ENCODE measurements around the gene NIPBL. TPM values are rescaled to one million over a fixed set of nuclear protein-coding genes. Genes with fewer than 3 reads are reported as not detected.

Gene NIPBL
- total and polyA plus RNA-seq, 2 experiments from 2014 or later, result 18.5 to 35.0 TPM

- Histone ChIP-seq H3K4me3 (no peak overlapping the region), H3K79me2 (no peaks in the 10 kb centered on the region), H4K20me1 (ENCODE audit: insufficient read depth, poor library complexity, severe bottlenecking) (no peaks in the 10 kb centered on the region), H3K4me1 (ENCODE audit: insufficient read depth) (no peaks in the 10 kb centered on the region), H3K9me2 (replicated peaks; ENCODE audit: insufficient read depth) (no peaks in the 10 kb centered on the region), H2AFZ (no peak overlapping the region), H3K36me3 (replicated peaks; ENCODE audit: insufficient read depth, low read depth) (no peaks in the 10 kb centered on the region), H3K9me3 (ENCODE audit: low read depth) (no peaks in the 10 kb centered on the region), H3K27ac (no peak overlapping the region), H3K4me2 (no peak overlapping the region), H3K27me3 (no peaks in the 10 kb centered on the region)
- 92% methylated on average over 1 of the region's 1 CpG for WGBS (ENCODE audit: low lambda C conversion rate, missing lambda C conversion rate)
- no peak for TF ChIP-seq CTCF (IDR thresholded peaks at IDR 0.05; ENCODE audit: poor library complexity)
- TF ChIP-seq EZH2phosphoT487 (IDR thresholded peaks at IDR 0.05; ENCODE audit: low read depth, severe bottlenecking, unreplicated experiment), result no peak
- no peak for TF ChIP-seq EZH2 (IDR thresholded peaks at IDR 0.05; ENCODE audit: borderline replicate concordance)
- no peak for DNase-seq (ENCODE audit: low spot score)
Measured at GRCh38 chr5:37055383-37055990, 178.9 kb downstream of the NIPBL start.

DNA sequence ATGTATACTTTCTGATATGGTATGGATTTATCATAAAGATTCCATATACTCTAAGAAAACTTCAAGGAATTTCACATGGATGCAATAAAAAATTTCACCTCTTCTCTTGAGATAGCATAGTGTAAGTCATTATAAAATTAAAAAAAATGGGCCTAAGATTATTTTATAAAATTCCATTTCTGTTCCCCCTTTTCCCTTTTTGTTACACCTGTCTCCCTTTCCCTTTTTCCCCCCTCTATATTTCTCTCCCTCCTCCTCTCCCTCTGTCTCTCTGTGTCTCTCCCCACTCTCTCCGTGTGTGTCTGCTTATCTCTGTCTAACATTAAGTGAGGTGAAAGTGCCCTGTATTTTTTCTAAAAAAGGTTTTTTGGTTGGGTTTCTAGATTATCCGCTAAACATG lies 180.2 kb downstream of the NIPBL start:
- H3K9me3 ChIP-seq (ENCODE audit: low read depth), result no peaks in the 10 kb centered on the region
- no peaks in the 10 kb centered on the region for H3K4me1 ChIP-seq (ENCODE audit: insufficient read depth)
- no peak overlapping the region for H2AFZ ChIP-seq
- TF ChIP-seq EZH2 (IDR thresholded peaks at IDR 0.05; ENCODE audit: borderline replicate concordance) (no peak), CTCF (IDR thresholded peaks at IDR 0.05; ENCODE audit: poor library complexity) (no peak), EZH2phosphoT487 (IDR thresholded peaks at IDR 0.05; ENCODE audit: low read depth, severe bottlenecking, unreplicated experiment) (no peak)
- no peak overlapping the region for H3K27ac ChIP-seq
- no peaks in the 10 kb centered on the region for H3K79me2 ChIP-seq
- H3K4me3 ChIP-seq, result no peak overlapping the region
- H3K9me2 ChIP-seq (replicated peaks; ENCODE audit: insufficient read depth), result no peaks in the 10 kb centered on the region
- H3K4me2 ChIP-seq, result no peak overlapping the region
- H4K20me1 ChIP-seq (ENCODE audit: insufficient read depth, poor library complexity, severe bottlenecking), result no peaks in the 10 kb centered on the region
- no peak for DNase-seq (ENCODE audit: low spot score)
- WGBS (ENCODE audit: low lambda C conversion rate, missing lambda C conversion rate), result 79% methylated on average over 2 of the region's 2 CpGs
- H3K36me3 ChIP-seq (replicated peaks; ENCODE audit: insufficient read depth, low read depth), result no peaks in the 10 kb centered on the region
- H3K27me3 ChIP-seq, result no peaks in the 10 kb centered on the region

DNA sequence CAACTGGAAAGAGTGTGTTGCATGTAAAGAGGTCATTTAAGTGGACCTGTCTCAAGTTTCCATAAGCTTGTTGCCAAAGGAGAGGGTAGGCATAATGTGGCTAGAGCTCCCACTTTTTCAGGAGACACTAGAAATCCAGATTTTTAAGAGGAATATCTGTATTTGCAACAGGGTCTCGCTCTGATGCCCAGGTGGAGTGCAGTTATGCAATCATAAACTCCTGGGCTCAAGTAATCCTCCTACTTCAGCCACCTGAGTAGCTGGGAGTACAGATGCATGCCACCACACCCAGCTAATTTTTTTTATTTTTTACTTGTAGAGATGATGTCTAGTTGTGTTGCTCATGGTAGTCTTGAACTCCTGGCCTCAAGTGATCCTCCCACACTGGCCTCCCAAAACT lies 183.5 kb downstream of the NIPBL start:
- Histone ChIP-seq H3K36me3 (replicated peaks; ENCODE audit: insufficient read depth, low read depth) (no peaks in the 10 kb centered on the region), H3K4me1 (ENCODE audit: insufficient read depth) (no peaks in the 10 kb centered on the region), H3K79me2 (no peaks in the 10 kb centered on the region), H3K4me3 (no peak overlapping the region), H3K9me3 (ENCODE audit: low read depth) (no peaks in the 10 kb centered on the region), H2AFZ (no peak overlapping the region), H4K20me1 (ENCODE audit: insufficient read depth, poor library complexity, severe bottlenecking) (no peaks in the 10 kb centered on the region), H3K9me2 (replicated peaks; ENCODE audit: insufficient read depth) (no peaks in the 10 kb centered on the region), H3K4me2 (no peak overlapping the region), H3K27ac (no peak overlapping the region), H3K27me3 (no peaks in the 10 kb centered on the region)
- WGBS (ENCODE audit: low lambda C conversion rate, missing lambda C conversion rate), result 95% methylated on average over 1 of the region's 1 CpG
- DNase-seq (ENCODE audit: low spot score), result no peak
- no peak for TF ChIP-seq EZH2 (IDR thresholded peaks at IDR 0.05; ENCODE audit: borderline replicate concordance)
- no peak for TF ChIP-seq CTCF (IDR thresholded peaks at IDR 0.05; ENCODE audit: poor library complexity)
- TF ChIP-seq EZH2phosphoT487 (IDR thresholded peaks at IDR 0.05; ENCODE audit: low read depth, severe bottlenecking, unreplicated experiment), result no peak

All from hepatocyte (in vitro differentiated cells).